ENCODE measurements around the gene MLKL.

DNA sequence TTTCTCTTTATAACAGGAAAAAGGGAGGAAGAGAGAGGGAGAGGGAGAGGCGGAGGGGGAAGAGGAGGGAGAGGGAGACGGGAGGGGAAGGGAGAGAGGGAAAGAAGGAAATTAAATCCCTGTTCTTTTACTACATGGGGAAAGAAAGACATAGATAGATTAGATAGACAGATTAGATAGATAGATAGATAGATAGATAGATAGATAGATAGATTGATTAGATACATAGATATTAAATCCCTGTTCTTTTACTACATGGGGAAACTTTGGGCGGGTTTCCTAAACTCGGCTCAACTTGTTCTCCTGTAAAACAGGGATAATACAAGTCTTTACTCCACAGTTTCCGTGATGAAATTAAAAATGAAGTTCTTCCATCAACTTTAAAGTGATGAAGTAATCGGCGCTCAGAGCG, 34.6 kb downstream of the MLKL start:
- TF ChIP-seq, protein P1, sequence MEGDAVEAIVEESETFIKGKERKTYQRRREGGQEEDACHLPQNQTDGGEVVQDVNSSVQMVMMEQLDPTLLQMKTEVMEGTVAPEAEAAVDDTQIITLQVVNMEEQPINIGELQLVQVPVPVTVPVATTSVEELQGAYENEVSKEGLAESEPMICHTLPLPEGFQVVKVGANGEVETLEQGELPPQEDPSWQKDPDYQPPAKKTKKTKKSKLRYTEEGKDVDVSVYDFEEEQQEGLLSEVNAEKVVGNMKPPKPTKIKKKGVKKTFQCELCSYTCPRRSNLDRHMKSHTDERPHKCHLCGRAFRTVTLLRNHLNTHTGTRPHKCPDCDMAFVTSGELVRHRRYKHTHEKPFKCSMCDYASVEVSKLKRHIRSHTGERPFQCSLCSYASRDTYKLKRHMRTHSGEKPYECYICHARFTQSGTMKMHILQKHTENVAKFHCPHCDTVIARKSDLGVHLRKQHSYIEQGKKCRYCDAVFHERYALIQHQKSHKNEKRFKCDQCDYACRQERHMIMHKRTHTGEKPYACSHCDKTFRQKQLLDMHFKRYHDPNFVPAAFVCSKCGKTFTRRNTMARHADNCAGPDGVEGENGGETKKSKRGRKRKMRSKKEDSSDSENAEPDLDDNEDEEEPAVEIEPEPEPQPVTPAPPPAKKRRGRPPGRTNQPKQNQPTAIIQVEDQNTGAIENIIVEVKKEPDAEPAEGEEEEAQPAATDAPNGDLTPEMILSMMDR (IDR thresholded peaks at IDR 0.05; ENCODE audit: extremely low read depth in 1 of 2, insufficient read depth in 1 of 2, low read depth in 1 of 2, low read length in 2 of 2), result no peak
- no peak for TF ChIP-seq MAX (IDR thresholded peaks at IDR 0.05; ENCODE audit: insufficient read depth, insufficient read length)
- no peak for TF ChIP-seq POLR2A (IDR thresholded peaks at IDR 0.05; ENCODE audit: low read depth, low read length)
- no peak for TF ChIP-seq POLR2AphosphoS5 (IDR thresholded peaks at IDR 0.05; ENCODE audit: insufficient read depth, low read depth, low read length)
